Gastrocnemius medialis (tissue), 4 donors: Measurements from ENCODE around the gene AUTS2.

Experiments
- CTCF ChIP-seq, 5 experiments: fragments of 450-650 bp in 3 of 5; fragments of 200-600 bp in 2 of 5; sonication (generic) in 2 of 5; IDR thresholded peaks in 4 of 5; conservative IDR thresholded peaks in 1 of 5; 1 replicate in 4 of 5; 2 replicates in 1 of 5; pipeline ENCODE4 v1.5.1; 2016 to 2019; ENCODE audit warnings: antibody characterized with exemption in 5 of 5, mild to moderate bottlenecking in 3 of 5, moderate library complexity in 3 of 5
- POLR2A ChIP-seq, 2 donors: fragments of 450-650 bp; IDR thresholded peaks; one replicate each; pipeline ENCODE4 v1.6.1; 2017; ENCODE audit warnings: antibody characterized with exemption in 2 of 2, mild to moderate bottlenecking in 2 of 2, moderate library complexity in 2 of 2

- TF ChIP-seq POLR2A (IDR thresholded peaks at IDR 0.05), result no peak
- no peak for TF ChIP-seq CTCF (IDR thresholded peaks at IDR 0.05 in 4 of 5, conservative IDR thresholded peaks at IDR 0.05 in 1 of 5)
These were observed 1164.4 kb downstream of the AUTS2 start for GRCh38 chr7:70762696-70763095.
